Dedifferentiated amniotic fluid mesenchymal stem cell (primary cell): ENCODE measurements around the gene STX19.
A peak's percentile ranks its signal among the peaks of the same experiment; 100 is the strongest.

Experiments used
- DNase-seq: peaks from one replicate; pipeline ENCODE4 v3.0.0-alpha.2; 2016; ENCODE audit errors: extremely low spot score

Gene STX19

GRCh38 chr3:94036909-94037507, 8.6 kb upstream of the STX19 start:
- DNase-seq: no peak

- no peak for DNase-seq
These were observed 1.8 kb downstream of the STX19 start for GRCh38 chr3:94026623-94027022.

GRCh38 chr3:94024385-94024784, 4.0 kb downstream of the STX19 start:
- no peak for DNase-seq

- DNase-seq: no peak
These were observed 8.1 kb downstream of the STX19 start for GRCh38 chr3:94020293-94020692.

GRCh38 chr3:94019659-94020058, 8.7 kb downstream of the STX19 start:
- DNase-seq: no peak

GRCh38 chr3:94015025-94015424, 13.4 kb downstream of the STX19 start:
- no peak for DNase-seq

GRCh38 chr3:94012185-94012584, 16.2 kb downstream of the STX19 start:
- DNase-seq: no peak

GRCh38 chr3:94011233-94011711, 17.1 kb downstream of the STX19 start:
- DNase-seq: no peak

- DNase-seq: no peak
These were observed 18.8 kb downstream of the STX19 start for GRCh38 chr3:94009608-94010007.

GRCh38 chr3:94008253-94008652, 20.1 kb downstream of the STX19 start:
- DNase-seq: no peak

GRCh38 chr3:94004301-94004910, 24.0 kb downstream of the STX19 start:
- DNase-seq: peak; percentile 72

- DNase-seq: no peak
These were observed 26.4 kb downstream of the STX19 start for GRCh38 chr3:94001827-94002495.

GRCh38 chr3:94001191-94001590, 27.2 kb downstream of the STX19 start:
- DNase-seq: no peak

GRCh38 chr3:93994056-93994455, 34.3 kb downstream of the STX19 start:
- DNase-seq: no peak

- no peak for DNase-seq
These were observed 36.2 kb downstream of the STX19 start for GRCh38 chr3:93992207-93992606.

GRCh38 chr3:93991631-93992030, 36.8 kb downstream of the STX19 start:
- no peak for DNase-seq

- no peak for DNase-seq
These were observed 39.2 kb downstream of the STX19 start for GRCh38 chr3:93989241-93989640.

- no peak for DNase-seq
These were observed 39.6 kb downstream of the STX19 start for GRCh38 chr3:93988764-93989163.

- DNase-seq: no peak
These were observed 40.1 kb downstream of the STX19 start for GRCh38 chr3:93988283-93988682.

- DNase-seq: no peak
These were observed 43.8 kb downstream of the STX19 start for GRCh38 chr3:93984618-93985017.

GRCh38 chr3:93983408-93983807, 45.0 kb downstream of the STX19 start:
- no peak for DNase-seq

GRCh38 chr3:93981649-93982048, 46.7 kb downstream of the STX19 start:
- no peak for DNase-seq
